DMS53 (cell line): ENCODE measurements around the gene CD14.
"Not testable (repeated sequence)": the region's sequence is repeated elsewhere in the genome, so short reads cannot be mapped to it uniquely, and the experiment has no call there.

Source experiments
- DNase-seq: peaks from one replicate; lab custom pipeline; 2025; lab: John Stamatoyannopoulos, UW

The CD14 gene

GRCh38 chr5:140635291-140636257, 2.6 kb upstream of the CD14 start:
- no peak for DNase-seq

- no peak for DNase-seq
These were observed 1.1 kb upstream of the CD14 start for GRCh38 chr5:140634103-140634502.

GRCh38 chr5:140633501-140633900, 526 bp upstream of the CD14 start:
- DNase-seq, result no peak

GRCh38 chr5:140632366-140633020, 482 bp downstream of the CD14 start:
- DNase-seq, result peak; percentile 88

GRCh38 chr5:140631831-140632365, 1.1 kb downstream of the CD14 start:
- peak; percentile 88 for DNase-seq

GRCh38 chr5:140631036-140631417, 1.9 kb downstream of the CD14 start:
- DNase-seq, result no peak

- no peak for DNase-seq
These were observed 2.5 kb downstream of the CD14 start for GRCh38 chr5:140630292-140631035.

GRCh38 chr5:140628711-140629110, 4.3 kb downstream of the CD14 start:
- no peak for DNase-seq

GRCh38 chr5:140627972-140628371, 5.0 kb downstream of the CD14 start:
- DNase-seq, result peak; percentile 15

- not testable (repeated sequence) for DNase-seq
These were observed 8.1 kb downstream of the CD14 start for GRCh38 chr5:140624886-140625285.

GRCh38 chr5:140623061-140623460, 9.9 kb downstream of the CD14 start:
- not testable (repeated sequence) for DNase-seq

- no peak for DNase-seq
These were observed 10.7 kb downstream of the CD14 start for GRCh38 chr5:140622301-140622700.

- DNase-seq, result no peak
These were observed 21.9 kb downstream of the CD14 start for GRCh38 chr5:140611020-140611521.

GRCh38 chr5:140609126-140609525, 23.8 kb downstream of the CD14 start:
- DNase-seq, result no peak

- no peak for DNase-seq
These were observed 24.3 kb downstream of the CD14 start for GRCh38 chr5:140608722-140609121.

GRCh38 chr5:140607031-140607430, 25.9 kb downstream of the CD14 start:
- DNase-seq, result no peak

GRCh38 chr5:140605879-140606278, 27.1 kb downstream of the CD14 start:
- DNase-seq, result no peak

GRCh38 chr5:140603734-140604133, 29.2 kb downstream of the CD14 start:
- no peak for DNase-seq

GRCh38 chr5:140603446-140603698, 29.6 kb downstream of the CD14 start:
- not testable (repeated sequence) for DNase-seq

- DNase-seq, result no peak
These were observed 30.8 kb downstream of the CD14 start for GRCh38 chr5:140602147-140602546.

- DNase-seq, result no peak
These were observed 32.9 kb downstream of the CD14 start for GRCh38 chr5:140600096-140600495.

GRCh38 chr5:140598836-140599235, 34.1 kb downstream of the CD14 start:
- no peak for DNase-seq
